Fibroblast of pulmonary artery (primary cell): ENCODE results near the gene MTRF1L.

Experiments
- DNase-seq: peaks from one replicate; pipeline ENCODE4 v3.0.0-alpha.2; 2010; ENCODE audit warnings: low read depth
- H3K4me3 ChIP-seq: replicated peaks from 2 replicates; pipeline ENCODE4 v1.5.1; 2011; ENCODE audit warnings: low read depth, mild to moderate bottlenecking, control low read depth, low read length, moderate library complexity
- CTCF ChIP-seq: IDR thresholded peaks from 2 replicates; pipeline ENCODE4 v1.5.1; 2011; ENCODE audit warnings: mild to moderate bottlenecking, control low read depth, low read length, inconsistent platforms; ENCODE audit errors: missing control alignments

MTRF1L gene

GRCh38 chr6:153027480-153027879 lies 25.0 kb upstream of the MTRF1L start:
- DNase-seq, result no peak
- no peak for TF ChIP-seq CTCF
- no peak overlapping the region for H3K4me3 ChIP-seq

GRCh38 chr6:153024709-153025017 lies 22.2 kb upstream of the MTRF1L start:
- no peak for TF ChIP-seq CTCF
- no peak overlapping the region for H3K4me3 ChIP-seq
- DNase-seq, result no peak

GRCh38 chr6:153023977-153024708 lies 21.6 kb upstream of the MTRF1L start:
- peak; percentile 73 for DNase-seq
- TF ChIP-seq CTCF, result peak; percentile 83
- H3K4me3 ChIP-seq, result no peak overlapping the region

GRCh38 chr6:153018355-153018754 lies 15.8 kb upstream of the MTRF1L start:
- DNase-seq, result no peak
- TF ChIP-seq CTCF, result no peak
- H3K4me3 ChIP-seq, result no peak overlapping the region

GRCh38 chr6:153016846-153017245 lies 14.3 kb upstream of the MTRF1L start:
- no peak for DNase-seq
- no peak for TF ChIP-seq CTCF
- no peak overlapping the region for H3K4me3 ChIP-seq

- peak; percentile 42 for DNase-seq
- no peak for TF ChIP-seq CTCF
- H3K4me3 ChIP-seq, result no peak overlapping the region
These were observed 12.7 kb upstream of the MTRF1L start for GRCh38 chr6:153015094-153015640.

- DNase-seq, result peak; percentile 28
- no peak overlapping the region for H3K4me3 ChIP-seq
- TF ChIP-seq CTCF, result no peak
These were observed 10.9 kb upstream of the MTRF1L start for GRCh38 chr6:153013438-153013837.
